Measurements from ENCODE around the gene PLXNA4.

DNA sequence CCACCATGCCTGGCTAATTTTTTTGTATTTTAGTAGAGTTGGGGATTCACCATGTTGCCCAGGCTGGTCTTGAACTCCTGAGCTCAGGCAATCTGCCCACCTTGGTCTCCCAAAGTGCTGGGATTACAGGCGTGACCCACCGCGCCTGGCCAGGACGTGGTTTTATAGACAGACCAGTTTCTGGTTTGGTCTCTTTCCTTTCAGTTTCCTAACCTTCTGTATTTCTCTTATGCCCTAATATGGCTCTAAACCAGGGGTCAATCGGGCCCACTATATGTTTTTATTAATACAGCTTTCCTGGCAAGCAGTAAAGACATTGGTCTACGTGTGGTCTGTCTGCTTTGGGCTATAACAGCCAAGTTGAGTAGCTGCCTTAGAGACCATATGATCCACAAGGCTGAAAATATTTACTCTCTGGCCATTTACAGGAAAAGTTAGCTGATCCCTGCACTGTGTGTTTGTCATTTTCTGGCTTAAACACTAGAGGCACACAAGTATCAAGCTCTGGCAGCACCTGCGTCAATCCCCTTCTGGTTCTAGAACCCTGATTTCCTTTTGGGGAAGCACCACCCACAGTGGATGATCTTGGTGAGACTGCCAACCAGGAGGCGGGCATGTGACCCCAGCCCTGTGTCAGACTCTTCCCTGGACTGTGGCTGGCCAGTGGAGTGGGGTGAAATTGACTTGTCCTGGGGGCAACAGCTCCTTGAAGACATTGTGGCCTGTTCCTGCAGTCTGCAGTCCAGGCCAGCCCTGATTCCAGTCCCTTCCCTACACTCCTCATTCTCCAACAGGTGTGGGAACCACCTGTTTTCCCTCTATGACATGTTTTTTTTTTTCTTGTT is 497.2 kb downstream of the PLXNA4 start:
- no peak for TF ChIP-seq POLR2A (IDR thresholded peaks at IDR 0.05)
- TF ChIP-seq, protein P1, sequence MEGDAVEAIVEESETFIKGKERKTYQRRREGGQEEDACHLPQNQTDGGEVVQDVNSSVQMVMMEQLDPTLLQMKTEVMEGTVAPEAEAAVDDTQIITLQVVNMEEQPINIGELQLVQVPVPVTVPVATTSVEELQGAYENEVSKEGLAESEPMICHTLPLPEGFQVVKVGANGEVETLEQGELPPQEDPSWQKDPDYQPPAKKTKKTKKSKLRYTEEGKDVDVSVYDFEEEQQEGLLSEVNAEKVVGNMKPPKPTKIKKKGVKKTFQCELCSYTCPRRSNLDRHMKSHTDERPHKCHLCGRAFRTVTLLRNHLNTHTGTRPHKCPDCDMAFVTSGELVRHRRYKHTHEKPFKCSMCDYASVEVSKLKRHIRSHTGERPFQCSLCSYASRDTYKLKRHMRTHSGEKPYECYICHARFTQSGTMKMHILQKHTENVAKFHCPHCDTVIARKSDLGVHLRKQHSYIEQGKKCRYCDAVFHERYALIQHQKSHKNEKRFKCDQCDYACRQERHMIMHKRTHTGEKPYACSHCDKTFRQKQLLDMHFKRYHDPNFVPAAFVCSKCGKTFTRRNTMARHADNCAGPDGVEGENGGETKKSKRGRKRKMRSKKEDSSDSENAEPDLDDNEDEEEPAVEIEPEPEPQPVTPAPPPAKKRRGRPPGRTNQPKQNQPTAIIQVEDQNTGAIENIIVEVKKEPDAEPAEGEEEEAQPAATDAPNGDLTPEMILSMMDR (IDR thresholded peaks at IDR 0.05), result no peak
